ENCODE measurements around the gene LCE3E. TPM values are rescaled to one million over a fixed set of nuclear protein-coding genes. Genes with fewer than 3 reads are reported as not detected.
"Not testable (repeated sequence)": the region's sequence is repeated elsewhere in the genome, so short reads cannot be mapped to it uniquely, and the experiment has no call there.

LCE3E gene
- not detected in 2 replicates for total RNA-seq (2014; rRNA removed; shearing (Covaris generic))
- not detected in 2 replicates for polyA plus RNA-seq (2015; cell fraction: cytosol; rRNA removed)
- polyA plus RNA-seq (2015; cell fraction: nucleus; rRNA removed): not detected in 2 replicates

- DNase-seq (ENCODE audit: low read depth, low spot score): peak; percentile 0
- in situ Hi-C loops (cut with HindIII; ENCODE audit: low pct_unique_long_range_greater_than_20kb, low sequenced_read_pairs): no loop called here
Observed at GRCh38 chr1:152566681-152567080, at the start of gene LCE3E. Gene LCE3E (minus strand): TSS chr1:152566780. CDS start chr1:152566208, 572 bp downstream.

- in situ Hi-C loops (cut with HindIII; ENCODE audit: low pct_unique_long_range_greater_than_20kb, low sequenced_read_pairs): no loop called here
Observed at GRCh38 chr1:152613511-152613910, 46.9 kb upstream of the LCE3E start, which contains the start of gene LCE3B. Gene LCE3B (plus strand): TSS chr1:152613811. CDS start chr1:152613811, 0 bp downstream.

GRCh38 chr1:152599934-152600333, 33.4 kb upstream of the LCE3E start, which contains the start of gene LCE3C:
Gene LCE3C (plus strand): TSS chr1:152600234. CDS start chr1:152600732, 498 bp downstream.
- no peak for DNase-seq (ENCODE audit: low read depth, low spot score)
- in situ Hi-C loops (cut with HindIII; ENCODE audit: low pct_unique_long_range_greater_than_20kb, low sequenced_read_pairs): no loop called here

More at GRCh38 chr1:152613511-152613910, 46.9 kb upstream of the LCE3E start, which contains the start of gene LCE3B:
- no peak for DNase-seq (ENCODE audit: low read depth, low spot score)

GRCh38 chr1:152596986-152597385, 30.4 kb upstream of the LCE3E start:
- in situ Hi-C loops (cut with HindIII; ENCODE audit: low pct_unique_long_range_greater_than_20kb, low sequenced_read_pairs): no loop called here
- DNase-seq (ENCODE audit: low read depth, low spot score): no peak

GRCh38 chr1:152585586-152585985, 19.0 kb upstream of the LCE3E start:
- in situ Hi-C loops (cut with HindIII; ENCODE audit: low pct_unique_long_range_greater_than_20kb, low sequenced_read_pairs): no loop called here
- DNase-seq (ENCODE audit: low read depth, low spot score): no peak

- peak; percentile 0 for DNase-seq (ENCODE audit: low read depth, low spot score)
- in situ Hi-C loops (cut with HindIII; ENCODE audit: low pct_unique_long_range_greater_than_20kb, low sequenced_read_pairs): no loop called here
Observed at GRCh38 chr1:152582647-152583046, 16.1 kb upstream of the LCE3E start.

- peak; percentile 0 for DNase-seq (ENCODE audit: low read depth, low spot score)
- in situ Hi-C loops (cut with HindIII; ENCODE audit: low pct_unique_long_range_greater_than_20kb, low sequenced_read_pairs): no loop called here
Observed at GRCh38 chr1:152580433-152580832, 13.9 kb upstream of the LCE3E start, which contains the start of gene LCE3D. Gene LCE3D (minus strand): TSS chr1:152580516. CDS start chr1:152579936, 580 bp downstream.

GRCh38 chr1:152579526-152579925, 12.9 kb upstream of the LCE3E start:
- DNase-seq (ENCODE audit: low read depth, low spot score); in situ Hi-C loops (cut with HindIII; ENCODE audit: low pct_unique_long_range_greater_than_20kb, low sequenced_read_pairs): not testable (repeated sequence)

- in situ Hi-C loops (cut with HindIII; ENCODE audit: low pct_unique_long_range_greater_than_20kb, low sequenced_read_pairs): no loop called here
- DNase-seq (ENCODE audit: low read depth, low spot score): peak; percentile 0
Observed at GRCh38 chr1:152577168-152577567, 10.6 kb upstream of the LCE3E start.

GRCh38 chr1:152565535-152566215, 905 bp downstream of the LCE3E start:
- in situ Hi-C loops (cut with HindIII; ENCODE audit: low pct_unique_long_range_greater_than_20kb, low sequenced_read_pairs): no loop called here

GRCh38 chr1:152565115-152565514, 1.5 kb downstream of the LCE3E start:
- no peak for DNase-seq (ENCODE audit: low read depth, low spot score)
- in situ Hi-C loops (cut with HindIII; ENCODE audit: low pct_unique_long_range_greater_than_20kb, low sequenced_read_pairs): no loop called here

More at GRCh38 chr1:152565535-152566215, 905 bp downstream of the LCE3E start:
- DNase-seq (ENCODE audit: low read depth, low spot score): no peak

GRCh38 chr1:152548358-152548757, 18.2 kb downstream of the LCE3E start:
- in situ Hi-C loops (cut with HindIII; ENCODE audit: low pct_unique_long_range_greater_than_20kb, low sequenced_read_pairs); DNase-seq (ENCODE audit: low read depth, low spot score): not testable (repeated sequence)

GRCh38 chr1:152546704-152547103, 19.9 kb downstream of the LCE3E start:
- in situ Hi-C loops (cut with HindIII; ENCODE audit: low pct_unique_long_range_greater_than_20kb, low sequenced_read_pairs): no loop called here
- no peak for DNase-seq (ENCODE audit: low read depth, low spot score)

GRCh38 chr1:152543820-152544219, 22.8 kb downstream of the LCE3E start:
- in situ Hi-C loops (cut with HindIII; ENCODE audit: low pct_unique_long_range_greater_than_20kb, low sequenced_read_pairs): no loop called here
- DNase-seq (ENCODE audit: low read depth, low spot score): peak; percentile 80

- in situ Hi-C loops (cut with HindIII; ENCODE audit: low pct_unique_long_range_greater_than_20kb, low sequenced_read_pairs): no loop called here
- DNase-seq (ENCODE audit: low read depth, low spot score): no peak
Observed at GRCh38 chr1:152539901-152540300, 26.7 kb downstream of the LCE3E start.

- no peak for DNase-seq (ENCODE audit: low read depth, low spot score)
- in situ Hi-C loops (cut with HindIII; ENCODE audit: low pct_unique_long_range_greater_than_20kb, low sequenced_read_pairs): no loop called here
Observed at GRCh38 chr1:152537496-152537895, 29.1 kb downstream of the LCE3E start.

GRCh38 chr1:152535774-152536173, 30.8 kb downstream of the LCE3E start:
- DNase-seq (ENCODE audit: low read depth, low spot score): no peak
- in situ Hi-C loops (cut with HindIII; ENCODE audit: low pct_unique_long_range_greater_than_20kb, low sequenced_read_pairs): no loop called here

- peak; percentile 85 for DNase-seq (ENCODE audit: low read depth, low spot score)
- in situ Hi-C loops (cut with HindIII; ENCODE audit: low pct_unique_long_range_greater_than_20kb, low sequenced_read_pairs): no loop called here
Observed at GRCh38 chr1:152533327-152533938, 33.1 kb downstream of the LCE3E start.

Measured in SK-MEL-5 (cell line).